Measurements from ENCODE around the gene L1CAM.
A peak's percentile ranks its signal among the peaks of the same experiment; 100 is the strongest.

L1CAM gene

DNA sequence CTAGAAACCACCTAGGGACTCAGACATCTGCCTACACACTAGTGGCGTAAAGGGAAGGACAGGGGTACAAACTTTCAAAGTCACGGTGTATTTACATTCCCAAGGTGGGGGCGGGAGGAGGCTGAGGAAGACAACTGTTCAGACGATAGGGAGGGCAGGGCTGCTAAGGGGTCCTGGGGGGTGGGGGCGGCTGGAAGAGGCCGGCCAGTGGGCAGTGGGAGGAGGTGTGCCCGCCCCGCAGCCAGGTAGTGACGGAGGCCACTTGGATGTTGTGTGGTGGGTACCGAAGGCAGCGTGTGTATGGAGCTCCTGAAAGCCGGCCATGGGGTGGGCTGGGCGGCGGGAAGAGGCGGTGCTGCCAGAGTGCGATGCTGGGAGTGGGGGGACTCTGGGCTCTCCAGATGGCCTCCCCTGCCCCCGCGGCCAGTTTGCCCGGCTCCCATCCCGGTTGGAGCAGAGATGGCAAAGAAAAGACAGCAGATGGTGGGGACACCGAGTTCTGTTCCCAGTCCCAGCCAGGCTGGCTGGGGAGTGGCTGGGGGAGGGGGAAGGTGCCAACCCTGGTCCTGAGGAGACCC is 24.2 kb downstream of the L1CAM start:
- DNase-seq, result no peak

DNA sequence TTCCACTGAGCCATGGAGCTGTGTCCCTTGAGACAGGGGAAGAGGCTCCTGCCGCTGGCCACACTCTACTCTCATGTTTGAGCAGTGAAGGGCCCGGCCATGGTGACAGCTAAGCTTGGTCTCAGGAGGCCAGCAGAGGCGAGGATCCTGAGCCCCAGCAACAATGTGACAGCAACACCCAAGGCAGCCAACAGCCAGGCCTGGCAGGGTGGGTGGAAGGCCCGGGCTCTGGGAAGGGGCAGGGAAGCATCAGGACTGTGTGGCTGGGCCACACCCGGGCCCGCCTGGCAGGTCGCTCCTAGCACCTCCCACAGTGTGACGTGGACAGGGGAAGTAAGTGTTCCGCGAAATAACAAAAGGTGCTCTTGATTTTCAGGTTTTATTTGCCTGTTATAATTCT is 24.8 kb downstream of the L1CAM start:
- DNase-seq, result no peak

DNA sequence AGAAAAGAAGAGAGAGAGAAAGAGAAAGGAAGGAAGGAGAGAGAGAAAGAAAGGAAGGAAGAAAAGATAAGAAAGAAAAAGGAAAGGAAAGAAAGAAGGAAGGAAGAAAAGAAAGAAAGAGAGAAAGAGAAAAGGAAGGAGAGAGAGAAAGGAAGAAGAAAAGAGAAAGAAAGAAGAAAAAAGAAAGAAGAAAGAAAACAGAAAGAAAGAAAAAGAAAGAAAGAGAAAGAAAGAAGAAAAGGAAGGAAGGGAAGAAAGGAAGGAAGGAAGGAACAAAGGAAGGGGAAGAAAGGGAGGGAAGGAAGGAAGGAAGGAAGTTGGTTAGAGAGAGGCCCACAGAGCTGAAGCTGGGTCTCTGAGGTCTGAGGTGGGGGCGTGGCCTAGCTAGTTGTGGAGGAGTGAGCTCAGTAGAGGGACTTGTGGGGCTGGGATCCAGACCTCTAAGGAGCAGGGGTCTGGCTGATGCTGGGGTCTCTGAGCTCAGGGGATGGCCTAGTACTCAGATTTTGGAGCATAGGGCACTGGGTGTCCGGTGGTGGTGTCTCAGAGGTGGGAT is 28.5 kb downstream of the L1CAM start:
- DNase-seq, result no peak

DNA sequence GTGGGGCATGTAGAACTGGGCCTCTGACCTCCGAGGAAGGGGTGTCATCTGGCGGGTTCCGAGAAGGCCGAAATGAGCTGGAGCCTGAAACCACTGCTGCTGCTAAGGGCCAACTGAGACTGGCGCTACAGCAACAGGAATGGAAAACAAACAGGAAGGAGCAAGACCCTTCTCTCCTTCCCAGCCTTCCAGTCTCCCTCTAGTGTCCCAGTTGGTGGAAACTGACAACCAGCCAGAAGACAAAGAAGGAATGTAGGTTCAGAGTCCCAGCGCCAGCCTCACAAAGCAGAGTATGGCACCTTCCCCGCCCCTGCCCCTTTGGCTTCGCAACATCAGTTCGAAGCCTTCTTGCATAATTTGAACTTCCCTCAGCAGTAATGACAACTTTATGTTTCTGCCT is 31.3 kb downstream of the L1CAM start:
- DNase-seq, result no peak

DNA sequence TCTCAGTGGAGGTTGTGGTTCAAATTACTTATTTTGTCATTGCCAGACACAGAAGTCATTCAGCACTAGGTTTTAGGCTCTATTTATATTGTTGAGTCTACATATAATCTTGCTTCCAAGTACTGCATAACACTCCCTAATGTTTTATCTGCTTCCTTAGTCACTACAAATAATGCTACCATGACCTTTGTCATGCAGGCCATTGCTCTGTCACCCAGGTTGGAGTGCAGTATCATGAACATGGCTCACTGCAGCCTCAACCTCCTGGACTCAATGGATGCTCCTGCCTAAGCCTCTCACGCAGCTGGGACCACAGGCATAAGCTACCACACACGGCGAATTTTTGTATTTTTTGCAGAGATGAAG is 32.1 kb downstream of the L1CAM start:
- no peak for DNase-seq

DNA sequence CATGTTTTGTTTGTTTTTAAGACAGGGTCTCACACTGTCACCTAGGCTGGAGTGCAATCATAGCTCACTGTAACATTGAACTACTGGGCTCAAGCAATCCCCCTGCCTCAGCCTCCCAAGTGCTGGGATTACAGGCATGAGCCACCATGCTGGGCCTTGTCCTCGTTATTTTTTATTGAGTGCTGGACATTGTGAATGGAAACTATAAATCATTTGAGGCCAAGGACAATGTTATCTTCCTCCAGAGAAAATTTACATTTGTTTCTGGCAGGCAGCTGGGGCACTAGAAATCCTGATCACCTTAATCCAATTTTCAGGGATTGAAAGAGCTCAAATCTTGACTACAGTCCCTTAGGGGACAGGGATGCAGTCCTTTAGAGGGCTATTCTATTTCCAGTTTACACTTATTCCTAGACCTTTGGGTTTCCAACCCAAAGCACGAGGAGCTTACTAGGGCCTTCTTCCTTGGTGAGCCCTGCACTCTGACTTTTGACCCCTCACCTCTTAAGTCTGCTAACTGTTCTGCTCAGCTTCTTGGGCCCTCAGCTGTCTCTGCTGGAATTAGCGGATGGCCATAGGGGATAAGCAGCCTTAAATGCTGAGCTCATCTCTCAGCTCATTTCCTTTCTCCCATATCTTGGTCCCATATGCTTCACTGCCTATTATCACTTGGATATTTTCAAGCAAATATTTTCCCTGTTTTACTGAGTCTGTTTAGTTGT is 32.6 kb downstream of the L1CAM start:
- DNase-seq, result no peak

DNA sequence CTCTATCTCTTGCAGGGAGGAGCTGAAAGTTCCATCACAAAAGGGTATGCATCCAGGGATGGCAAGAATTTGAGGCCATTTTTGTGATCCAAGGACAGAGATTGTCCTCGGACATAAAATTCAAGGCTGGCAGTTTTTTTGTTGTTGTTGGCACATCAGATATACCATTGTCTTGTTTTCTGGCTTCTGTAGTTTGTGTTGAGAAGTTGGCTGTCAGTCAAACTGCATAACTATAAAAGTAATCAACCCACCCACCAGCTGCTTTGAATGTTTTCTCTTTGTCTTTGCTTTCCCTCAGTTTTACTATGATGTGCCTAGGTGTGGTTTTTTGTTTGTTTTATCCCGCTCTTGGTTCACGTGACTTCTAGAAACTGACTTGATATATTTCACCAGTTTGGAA is 34.0 kb downstream of the L1CAM start:
- no peak for DNase-seq

DNA sequence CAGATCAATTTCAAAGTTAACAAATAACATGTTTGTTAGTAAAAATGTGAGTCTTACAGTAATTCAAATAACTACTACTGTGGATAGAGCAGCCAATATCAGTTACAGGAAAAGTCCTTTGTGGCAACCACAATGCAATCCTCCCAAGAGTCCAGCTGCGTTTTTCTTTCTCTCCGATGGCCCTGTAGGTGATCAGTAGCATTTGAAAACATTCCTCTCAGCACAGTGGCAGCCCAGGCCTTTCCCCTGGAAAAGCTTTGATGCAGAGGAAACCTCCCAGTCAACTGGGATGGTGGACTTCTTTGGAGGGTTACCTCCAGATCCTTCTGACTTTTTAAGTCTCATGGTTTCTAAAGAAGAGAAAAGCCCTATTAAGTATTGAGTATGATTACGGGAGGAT is 37.6 kb downstream of the L1CAM start:
- no peak for DNase-seq

DNA sequence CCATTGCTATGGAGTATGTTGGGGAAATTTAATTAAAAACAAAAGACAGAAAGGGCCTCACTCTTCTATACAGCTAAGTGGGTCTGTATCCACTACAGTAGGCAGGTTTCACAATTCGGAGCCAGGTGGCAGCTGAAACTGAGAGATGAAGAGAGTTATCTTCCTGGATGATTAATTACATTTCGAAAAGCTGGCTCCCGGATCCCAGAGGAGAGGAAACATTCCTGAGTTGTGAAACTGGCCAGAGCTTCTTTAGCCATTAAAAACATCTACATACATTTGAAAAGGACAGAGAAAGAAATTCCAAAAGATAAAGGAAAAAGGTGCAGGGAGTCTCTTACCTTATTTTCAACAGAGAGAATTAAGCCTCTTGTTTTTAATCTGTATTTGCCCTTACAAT is 40.1 kb downstream of the L1CAM start:
- no peak for DNase-seq

DNA sequence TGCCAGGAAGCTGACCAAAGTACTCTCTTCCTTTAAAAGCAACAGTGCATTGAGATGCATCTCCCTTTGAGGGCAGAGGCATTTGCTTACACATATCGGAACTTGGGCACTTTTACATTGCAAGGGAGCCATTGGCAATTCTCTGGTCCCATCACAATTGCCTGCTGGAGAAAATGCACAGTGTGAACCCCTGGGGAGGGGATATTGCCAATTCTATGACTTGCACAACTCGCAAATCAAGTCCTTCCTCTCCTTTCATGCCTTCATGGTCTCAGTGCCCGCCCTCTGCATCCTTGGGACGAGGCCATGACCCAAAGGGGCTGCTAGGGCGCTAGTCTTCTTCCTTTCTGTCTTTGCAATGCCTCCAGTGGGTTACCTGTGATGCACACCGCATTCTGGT is 40.8 kb downstream of the L1CAM start:
- no peak for DNase-seq

DNA sequence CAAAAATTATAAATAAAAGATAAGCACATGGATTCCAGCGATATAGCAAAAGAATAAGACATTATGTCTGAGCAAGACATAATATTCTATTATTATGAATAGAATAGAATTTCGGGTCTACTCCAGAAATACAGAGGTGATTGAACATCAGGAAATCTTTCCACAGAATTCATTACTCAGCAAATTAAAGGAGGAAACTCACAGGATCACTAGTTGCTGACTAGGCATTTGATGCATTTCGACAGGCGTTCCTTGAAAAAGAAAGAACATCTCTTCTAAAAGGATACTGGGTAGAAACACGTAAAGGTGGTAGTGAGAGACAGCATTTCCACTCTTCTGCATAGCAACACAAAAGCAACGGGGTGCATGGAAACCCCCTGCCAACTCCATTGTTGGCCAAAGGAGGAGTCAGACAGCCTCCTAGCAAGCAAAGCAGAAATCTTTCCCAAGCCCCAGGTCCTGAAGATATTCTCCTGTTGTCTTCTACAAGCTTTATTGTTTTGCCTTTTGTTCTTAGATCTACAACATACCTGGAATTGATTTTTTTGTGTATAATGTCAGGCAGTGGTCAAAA is 41.4 kb downstream of the L1CAM start:
- DNase-seq, result no peak

DNA sequence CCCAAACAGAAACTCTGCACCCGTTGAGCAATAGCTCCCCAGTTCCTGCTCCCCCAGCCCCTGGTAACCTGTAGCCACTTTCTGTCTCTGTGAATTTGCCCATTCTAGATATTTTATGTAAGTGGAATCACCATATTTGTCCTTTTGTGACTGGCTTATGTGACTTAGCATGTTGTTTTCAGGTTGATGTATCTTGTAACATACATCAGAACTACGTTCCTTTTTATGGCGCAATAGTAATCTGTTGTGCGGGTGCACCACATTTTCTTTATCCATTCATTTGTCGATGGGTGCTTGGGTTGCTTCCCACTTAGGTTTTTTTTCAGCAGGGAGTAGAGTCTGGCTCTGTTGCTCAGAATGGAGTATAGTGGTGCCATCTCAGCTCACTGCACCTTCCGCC is 49.1 kb downstream of the L1CAM start:
- DNase-seq, result no peak

DNA sequence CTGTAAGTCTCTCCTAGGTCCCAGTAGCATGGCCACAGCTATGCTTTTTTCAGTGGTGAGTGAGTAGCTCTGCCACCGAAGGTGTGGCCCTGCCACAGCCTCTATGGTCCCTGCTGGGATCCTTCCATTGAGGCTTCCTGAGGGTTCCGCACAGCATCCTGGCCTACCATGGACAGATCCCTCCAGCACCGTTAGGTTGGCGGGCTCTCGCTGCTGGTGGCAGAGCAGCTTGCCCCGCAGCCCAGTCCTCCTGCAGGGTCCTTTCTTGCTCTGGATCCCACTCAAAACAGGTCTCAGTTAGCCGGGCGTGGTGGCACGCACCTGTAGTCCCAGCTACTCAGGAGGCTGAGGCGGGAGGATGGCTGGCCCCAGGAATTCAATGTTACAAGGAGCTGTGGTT is 53.2 kb downstream of the L1CAM start:
- DNase-seq, result no peak

DNA sequence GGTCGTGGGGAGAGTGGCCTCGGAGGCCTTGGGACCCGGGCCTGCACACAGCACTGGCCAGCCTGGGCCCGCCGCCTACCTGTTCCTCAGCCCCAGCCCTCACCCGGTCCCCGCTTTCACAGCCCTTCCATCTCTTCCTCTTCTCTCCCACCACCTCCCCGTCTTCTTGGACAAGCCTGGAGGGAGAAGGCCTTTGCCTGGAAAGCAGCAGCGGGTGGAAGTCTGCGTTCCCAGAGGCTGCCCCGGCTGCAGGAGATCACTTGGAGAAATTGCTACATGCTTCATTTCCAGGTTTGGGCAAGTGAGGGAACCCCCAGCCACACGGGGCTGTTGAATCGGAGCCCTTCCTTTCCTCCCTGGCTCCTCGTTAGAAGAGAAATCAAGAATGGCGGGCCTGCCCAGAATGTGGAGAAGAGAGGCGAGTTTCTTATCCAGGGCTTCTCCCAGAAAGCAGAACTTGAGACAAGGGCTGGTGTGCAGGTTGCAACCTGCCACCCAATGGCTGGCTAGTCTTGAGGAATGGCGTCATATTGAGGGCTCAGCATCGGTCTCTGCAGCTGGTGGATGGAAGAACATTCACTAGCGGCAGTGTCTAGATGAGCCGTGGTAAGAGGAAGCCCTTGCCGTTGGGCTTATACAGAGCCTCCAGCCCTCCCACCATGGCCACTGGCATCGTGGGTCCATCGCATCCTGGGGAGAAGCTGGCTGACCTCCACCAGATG is 54.4 kb downstream of the L1CAM start:
- DNase-seq, result no peak

DNA sequence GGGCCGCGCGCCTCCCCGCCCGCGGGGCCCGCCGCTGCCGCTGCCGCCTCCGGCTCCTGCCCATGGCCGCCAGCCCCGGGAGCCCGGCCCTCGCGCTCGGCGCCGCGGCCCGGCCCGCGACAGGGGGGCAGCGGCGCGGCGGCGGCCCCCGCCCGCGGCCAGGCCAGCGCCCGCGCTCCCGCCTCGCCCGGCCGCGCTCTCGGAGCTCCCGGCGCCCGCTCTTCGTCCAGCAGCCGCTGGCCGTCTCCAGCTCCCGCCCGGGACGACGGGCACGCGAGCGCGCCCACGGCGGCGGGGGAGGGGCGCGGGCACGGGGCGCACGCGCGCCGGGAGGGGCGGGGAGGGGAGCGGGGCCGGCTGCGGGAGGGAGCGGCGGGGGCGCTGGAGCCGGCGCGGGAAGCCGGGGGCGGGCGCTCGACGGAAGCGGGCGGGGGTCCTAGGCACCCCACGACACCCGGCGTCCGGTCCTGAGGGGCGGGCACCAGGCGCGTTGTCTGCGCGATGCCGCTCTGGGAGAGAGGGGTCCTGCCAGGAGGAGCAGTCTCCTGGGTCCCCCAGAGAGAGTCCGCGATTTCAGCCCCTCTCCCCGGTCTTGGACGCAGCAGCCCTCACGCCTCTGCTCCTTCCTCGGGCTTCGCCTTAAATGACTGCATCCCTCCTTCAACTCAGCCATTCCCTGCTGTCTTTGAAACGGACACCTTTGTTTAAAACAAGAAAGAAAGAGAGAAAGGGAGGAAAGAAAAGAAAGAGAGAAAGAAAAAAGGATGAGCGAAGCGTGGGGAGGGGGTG is 55.1 kb downstream of the L1CAM start:
- DNase-seq, result peak; percentile 36

DNA sequence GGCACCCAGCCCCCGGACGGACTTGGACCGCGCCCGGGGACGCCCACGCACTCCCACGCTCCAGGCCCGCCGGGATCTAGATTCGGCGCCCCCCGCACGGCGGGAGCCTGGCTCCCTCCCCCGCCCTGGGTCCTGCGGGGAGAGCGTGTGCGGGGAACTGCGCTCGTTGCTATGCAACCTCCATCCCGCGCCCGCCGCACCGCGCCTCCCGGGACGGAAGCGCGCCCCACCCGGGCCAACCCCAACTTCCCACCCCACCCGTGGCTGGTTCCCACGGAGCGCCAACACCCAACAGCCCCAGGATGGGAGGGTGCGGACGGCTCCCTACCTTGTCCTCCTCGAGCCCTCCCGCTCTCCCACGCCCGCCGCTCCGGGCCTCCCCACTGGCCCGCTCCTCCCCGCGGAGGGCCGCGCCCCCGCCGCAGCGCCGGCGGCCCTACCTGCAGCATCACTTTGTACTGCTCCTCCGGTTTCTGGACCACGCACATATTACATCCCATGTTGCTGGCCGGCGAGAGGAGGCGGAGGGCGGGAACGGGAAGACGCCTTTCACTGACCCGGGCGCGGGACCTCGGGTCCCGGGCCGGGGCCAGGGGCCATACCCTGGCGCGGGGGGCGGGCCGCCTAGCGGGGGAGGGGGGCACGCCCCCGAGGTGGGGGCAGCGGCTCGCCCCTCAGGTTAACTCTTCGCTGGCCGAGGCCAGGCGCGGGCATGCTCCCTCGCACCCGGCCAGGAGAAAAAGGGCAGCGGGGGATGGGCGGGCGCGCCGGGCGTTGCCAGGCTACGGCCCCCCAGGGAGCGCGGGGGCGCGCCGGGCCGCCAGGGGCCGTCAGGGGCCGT is 56.0 kb downstream of the L1CAM start, which contains the start of gene PDZD4:
Gene PDZD4 (minus strand): TSS at position 746 of the 841 bp plus-strand sequence. CDS start 246 bp downstream, at position 500.
- DNase-seq, result peak; percentile 22

DNA sequence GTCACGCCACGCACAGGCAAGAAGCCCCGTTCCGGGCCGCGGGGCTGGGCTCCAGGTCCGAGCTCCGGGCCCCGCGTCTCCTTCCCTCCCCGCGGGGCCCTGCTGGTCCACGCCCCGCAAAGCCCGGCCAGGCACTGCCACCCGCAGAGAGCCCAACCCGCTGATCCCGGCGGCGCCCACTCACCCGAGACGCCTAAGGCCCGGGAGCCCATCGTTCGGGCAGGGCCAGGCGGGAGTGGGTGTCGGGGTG is 56.5 kb downstream of the L1CAM start:
- DNase-seq, result no peak

DNA sequence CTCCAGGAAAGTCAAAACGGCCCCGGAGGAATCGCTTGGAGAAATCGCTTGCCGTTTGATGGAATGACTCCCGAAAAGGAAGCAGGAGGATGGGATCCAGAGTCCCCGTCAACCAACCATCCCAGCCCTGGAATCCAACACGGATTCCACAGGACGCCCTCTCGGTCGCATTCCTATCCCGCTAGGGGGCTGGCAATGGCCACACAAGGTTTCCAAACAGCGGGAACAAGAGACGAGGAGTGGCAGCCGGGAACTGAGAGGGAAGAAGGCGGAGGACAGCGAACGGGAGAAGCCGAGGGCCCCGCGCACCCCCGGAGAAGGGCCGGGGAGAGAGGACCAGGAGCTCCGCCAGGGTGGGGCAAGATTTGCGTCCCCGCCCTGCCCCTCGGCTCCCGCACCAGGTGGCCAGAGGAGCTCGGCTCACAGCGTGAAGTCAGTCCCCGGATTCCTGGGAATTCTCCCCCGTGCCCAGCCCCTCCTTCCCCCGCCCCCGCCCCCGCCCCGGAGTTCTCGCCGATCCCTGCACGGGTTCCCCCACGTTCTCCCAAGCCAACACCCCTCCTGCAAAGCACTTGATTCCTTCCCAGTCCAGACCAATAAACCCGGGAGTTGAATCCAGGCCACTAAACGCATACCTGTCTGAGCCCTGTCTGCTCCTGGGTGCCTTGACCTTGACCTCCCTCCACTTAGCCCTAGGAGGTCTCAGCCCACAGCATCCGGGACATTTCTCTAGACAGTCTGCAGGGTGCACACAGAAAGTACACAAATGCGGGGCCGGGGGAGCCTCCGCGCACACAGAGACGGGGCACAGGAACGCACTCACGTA is 57.0 kb downstream of the L1CAM start:
- no peak for DNase-seq

DNA sequence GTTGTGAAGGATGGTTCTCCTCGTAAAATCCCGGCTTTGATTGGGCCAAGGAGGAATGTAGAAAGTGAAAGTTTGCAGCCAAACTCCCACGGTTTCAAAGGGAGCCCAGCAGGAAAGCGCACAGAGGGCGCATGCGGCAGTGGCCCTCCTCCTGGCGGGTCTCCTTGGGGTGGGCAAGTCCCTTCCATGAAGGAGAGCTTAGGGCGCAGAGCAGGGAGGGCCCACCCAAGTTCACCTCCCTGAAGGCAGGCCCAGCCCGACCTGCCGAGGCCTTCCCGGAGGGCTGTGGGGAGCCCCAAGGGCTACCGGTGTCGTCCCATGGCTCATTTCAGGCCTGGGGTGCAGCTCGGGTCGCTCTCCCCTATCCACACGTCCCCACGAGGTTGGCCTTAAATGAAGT is 57.7 kb downstream of the L1CAM start:
- DNase-seq, result no peak

DNA sequence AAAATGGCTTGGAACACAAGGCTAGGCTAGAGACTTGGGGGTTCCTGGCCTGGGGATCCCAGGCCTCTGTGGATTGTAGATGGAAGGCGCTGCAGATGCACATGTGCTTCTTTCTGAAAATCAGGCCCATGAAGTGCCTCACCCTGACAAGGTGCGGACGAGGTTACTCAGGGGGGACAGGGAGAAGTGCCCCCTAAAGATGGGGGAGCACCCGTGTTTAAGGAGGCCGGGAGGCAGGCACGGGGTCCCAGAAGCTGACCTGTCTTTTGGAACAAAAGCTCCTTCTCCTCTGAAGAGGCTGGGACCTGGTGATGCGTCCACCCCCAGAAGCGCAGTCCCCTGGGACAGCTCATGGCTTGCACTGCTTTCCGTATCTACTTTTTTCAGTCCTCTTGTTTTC is 58.1 kb downstream of the L1CAM start:
- DNase-seq, result no peak

DNA sequence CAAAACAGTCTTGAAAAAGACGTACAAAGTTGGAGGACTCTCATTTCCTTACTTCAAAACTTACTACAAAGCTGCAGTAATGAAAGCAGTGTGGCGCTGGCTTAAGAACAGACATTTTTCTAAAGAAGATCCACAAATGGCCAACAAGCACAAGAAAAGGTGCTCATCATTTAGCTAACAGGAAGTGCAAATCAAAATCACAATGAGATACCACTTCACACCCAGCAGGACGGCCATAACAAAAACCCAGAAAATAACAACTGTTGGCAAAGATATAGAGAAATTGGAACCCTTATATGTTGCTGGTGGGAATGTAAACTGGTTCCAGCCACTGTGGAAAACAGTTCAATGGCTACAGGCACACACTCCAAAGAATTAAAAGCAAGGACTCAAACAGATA is 59.0 kb downstream of the L1CAM start:
- DNase-seq, result no peak
